Measurements from ENCODE around the gene PANX1.

- TF ChIP-seq, protein P1, sequence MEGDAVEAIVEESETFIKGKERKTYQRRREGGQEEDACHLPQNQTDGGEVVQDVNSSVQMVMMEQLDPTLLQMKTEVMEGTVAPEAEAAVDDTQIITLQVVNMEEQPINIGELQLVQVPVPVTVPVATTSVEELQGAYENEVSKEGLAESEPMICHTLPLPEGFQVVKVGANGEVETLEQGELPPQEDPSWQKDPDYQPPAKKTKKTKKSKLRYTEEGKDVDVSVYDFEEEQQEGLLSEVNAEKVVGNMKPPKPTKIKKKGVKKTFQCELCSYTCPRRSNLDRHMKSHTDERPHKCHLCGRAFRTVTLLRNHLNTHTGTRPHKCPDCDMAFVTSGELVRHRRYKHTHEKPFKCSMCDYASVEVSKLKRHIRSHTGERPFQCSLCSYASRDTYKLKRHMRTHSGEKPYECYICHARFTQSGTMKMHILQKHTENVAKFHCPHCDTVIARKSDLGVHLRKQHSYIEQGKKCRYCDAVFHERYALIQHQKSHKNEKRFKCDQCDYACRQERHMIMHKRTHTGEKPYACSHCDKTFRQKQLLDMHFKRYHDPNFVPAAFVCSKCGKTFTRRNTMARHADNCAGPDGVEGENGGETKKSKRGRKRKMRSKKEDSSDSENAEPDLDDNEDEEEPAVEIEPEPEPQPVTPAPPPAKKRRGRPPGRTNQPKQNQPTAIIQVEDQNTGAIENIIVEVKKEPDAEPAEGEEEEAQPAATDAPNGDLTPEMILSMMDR (IDR thresholded peaks at IDR 0.05) = no peak
- no peak for TF ChIP-seq POLR2AphosphoS5 (IDR thresholded peaks at IDR 0.05)
Measured at GRCh38 chr11:94088906-94089305, 39.7 kb upstream of the PANX1 start.

Measured in transverse colon (tissue), 4 donors.